ENCODE measurements around the gene LMAN2L. TPM values are rescaled to one million over a fixed set of nuclear protein-coding genes. Genes with fewer than 3 reads are reported as not detected.

LMAN2L gene
- total RNA-seq, 1 donor from 2014 or later = 14.0 TPM

GRCh38 chr2:96690306-96691021 lies 49.4 kb downstream of the LMAN2L start:
- Mint-ChIP-seq H3K4me1 (ENCODE audit: low read depth, unreplicated experiment) (no peaks in the 10 kb centered on the region), H3K9me3 (ENCODE audit: unreplicated experiment) (peaks cover 2% of the 10 kb centered on the region), H3K27me3 (ENCODE audit: unreplicated experiment) (peaks cover 5% of the 10 kb centered on the region), H3K36me3 (ENCODE audit: unreplicated experiment) (no peaks in the 10 kb centered on the region), H3K27ac (ENCODE audit: unreplicated experiment) (no peak overlapping the region), H3K4me3 (ENCODE audit: unreplicated experiment) (no peak overlapping the region)
- DNase-seq = no peak
- TF ChIP-seq, protein P1, sequence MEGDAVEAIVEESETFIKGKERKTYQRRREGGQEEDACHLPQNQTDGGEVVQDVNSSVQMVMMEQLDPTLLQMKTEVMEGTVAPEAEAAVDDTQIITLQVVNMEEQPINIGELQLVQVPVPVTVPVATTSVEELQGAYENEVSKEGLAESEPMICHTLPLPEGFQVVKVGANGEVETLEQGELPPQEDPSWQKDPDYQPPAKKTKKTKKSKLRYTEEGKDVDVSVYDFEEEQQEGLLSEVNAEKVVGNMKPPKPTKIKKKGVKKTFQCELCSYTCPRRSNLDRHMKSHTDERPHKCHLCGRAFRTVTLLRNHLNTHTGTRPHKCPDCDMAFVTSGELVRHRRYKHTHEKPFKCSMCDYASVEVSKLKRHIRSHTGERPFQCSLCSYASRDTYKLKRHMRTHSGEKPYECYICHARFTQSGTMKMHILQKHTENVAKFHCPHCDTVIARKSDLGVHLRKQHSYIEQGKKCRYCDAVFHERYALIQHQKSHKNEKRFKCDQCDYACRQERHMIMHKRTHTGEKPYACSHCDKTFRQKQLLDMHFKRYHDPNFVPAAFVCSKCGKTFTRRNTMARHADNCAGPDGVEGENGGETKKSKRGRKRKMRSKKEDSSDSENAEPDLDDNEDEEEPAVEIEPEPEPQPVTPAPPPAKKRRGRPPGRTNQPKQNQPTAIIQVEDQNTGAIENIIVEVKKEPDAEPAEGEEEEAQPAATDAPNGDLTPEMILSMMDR (IDR thresholded peaks at IDR 0.05; ENCODE audit: partially characterized antibody, unreplicated experiment) = no peak

DNA sequence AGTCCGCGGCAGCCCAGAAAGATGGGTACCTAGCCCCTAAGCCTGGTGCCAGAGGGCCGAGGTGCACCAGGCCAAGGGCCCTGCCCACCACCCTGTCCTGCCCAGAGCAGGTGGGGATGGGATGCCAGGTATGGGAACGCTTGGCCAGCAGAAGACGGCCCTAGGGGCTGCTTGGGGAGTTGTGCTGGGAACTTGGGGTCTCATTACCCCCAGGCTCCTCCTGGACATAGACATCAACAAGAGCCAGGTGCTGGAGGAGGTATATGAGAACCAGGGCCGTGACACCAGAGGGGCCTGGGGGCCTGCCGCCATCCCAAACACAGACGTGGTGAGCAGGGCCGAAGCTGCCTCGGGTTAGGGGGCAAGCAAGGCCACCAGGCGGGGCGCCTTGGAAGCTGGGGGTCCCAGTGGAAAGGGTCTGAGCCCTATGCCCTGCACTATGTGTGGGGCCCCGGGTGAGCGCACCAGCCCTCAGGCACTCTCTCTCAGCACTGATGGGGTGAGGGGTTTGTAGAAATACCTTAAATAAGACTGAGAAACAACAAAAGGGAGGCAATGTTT lies 50.4 kb downstream of the LMAN2L start:
- peaks cover 5% of the 10 kb centered on the region for H3K27me3 Mint-ChIP-seq (ENCODE audit: unreplicated experiment)
- no peak overlapping the region for H3K27ac Mint-ChIP-seq (ENCODE audit: unreplicated experiment)
- H3K9me3 Mint-ChIP-seq (ENCODE audit: unreplicated experiment) = peaks cover 2% of the 10 kb centered on the region

GRCh38 chr2:96688649-96689430 lies 51.0 kb downstream of the LMAN2L start:
- Mint-ChIP-seq H3K4me3 (ENCODE audit: unreplicated experiment) (no peak overlapping the region), H3K4me1 (ENCODE audit: low read depth, unreplicated experiment) (no peaks in the 10 kb centered on the region), H3K27ac (ENCODE audit: unreplicated experiment) (no peak overlapping the region), H3K9me3 (ENCODE audit: unreplicated experiment) (peaks cover 2% of the 10 kb centered on the region), H3K36me3 (ENCODE audit: unreplicated experiment) (no peaks in the 10 kb centered on the region), H3K27me3 (ENCODE audit: unreplicated experiment) (peaks cover 5% of the 10 kb centered on the region)
- DNase-seq = no peak
- TF ChIP-seq, protein P1 (IDR thresholded peaks at IDR 0.05; ENCODE audit: partially characterized antibody, unreplicated experiment) = no peak

More for the DNA sequence above, 50.4 kb downstream of the LMAN2L start:
- TF ChIP-seq, protein P1 (IDR thresholded peaks at IDR 0.05; ENCODE audit: partially characterized antibody, unreplicated experiment) = no peak
- no peaks in the 10 kb centered on the region for H3K4me1 Mint-ChIP-seq (ENCODE audit: low read depth, unreplicated experiment)
- DNase-seq = no peak
- no peaks in the 10 kb centered on the region for H3K36me3 Mint-ChIP-seq (ENCODE audit: unreplicated experiment)
- no peak overlapping the region for H3K4me3 Mint-ChIP-seq (ENCODE audit: unreplicated experiment)

- peaks cover 2% of the 10 kb centered on the region for H3K9me3 Mint-ChIP-seq (ENCODE audit: unreplicated experiment)
- no peak overlapping the region for H3K27ac Mint-ChIP-seq (ENCODE audit: unreplicated experiment)
- no peak overlapping the region for H3K4me3 Mint-ChIP-seq (ENCODE audit: unreplicated experiment)
- DNase-seq = no peak
- no peaks in the 10 kb centered on the region for H3K4me1 Mint-ChIP-seq (ENCODE audit: low read depth, unreplicated experiment)
- TF ChIP-seq, protein P1 (IDR thresholded peaks at IDR 0.05; ENCODE audit: partially characterized antibody, unreplicated experiment) = no peak
- peaks cover 5% of the 10 kb centered on the region for H3K27me3 Mint-ChIP-seq (ENCODE audit: unreplicated experiment)
- H3K36me3 Mint-ChIP-seq (ENCODE audit: unreplicated experiment) = no peaks in the 10 kb centered on the region
These were observed 51.9 kb downstream of the LMAN2L start for GRCh38 chr2:96687711-96688640.
